HG02678 (cell line): ENCODE data around the gene NUDT21.
"Not testable (repeated sequence)": the region's sequence is repeated elsewhere in the genome, so short reads cannot be mapped to it uniquely, and the experiment has no call there.

Source experiments
- ATAC-seq: cut with Tn5 transposase; IDR thresholded peaks from one replicate; pipeline ENCODE4 v1.9.1; 2021; ENCODE audit warnings: mild to moderate bottlenecking, moderate library complexity; ENCODE audit not compliant: unreplicated experiment

The NUDT21 gene

DNA sequence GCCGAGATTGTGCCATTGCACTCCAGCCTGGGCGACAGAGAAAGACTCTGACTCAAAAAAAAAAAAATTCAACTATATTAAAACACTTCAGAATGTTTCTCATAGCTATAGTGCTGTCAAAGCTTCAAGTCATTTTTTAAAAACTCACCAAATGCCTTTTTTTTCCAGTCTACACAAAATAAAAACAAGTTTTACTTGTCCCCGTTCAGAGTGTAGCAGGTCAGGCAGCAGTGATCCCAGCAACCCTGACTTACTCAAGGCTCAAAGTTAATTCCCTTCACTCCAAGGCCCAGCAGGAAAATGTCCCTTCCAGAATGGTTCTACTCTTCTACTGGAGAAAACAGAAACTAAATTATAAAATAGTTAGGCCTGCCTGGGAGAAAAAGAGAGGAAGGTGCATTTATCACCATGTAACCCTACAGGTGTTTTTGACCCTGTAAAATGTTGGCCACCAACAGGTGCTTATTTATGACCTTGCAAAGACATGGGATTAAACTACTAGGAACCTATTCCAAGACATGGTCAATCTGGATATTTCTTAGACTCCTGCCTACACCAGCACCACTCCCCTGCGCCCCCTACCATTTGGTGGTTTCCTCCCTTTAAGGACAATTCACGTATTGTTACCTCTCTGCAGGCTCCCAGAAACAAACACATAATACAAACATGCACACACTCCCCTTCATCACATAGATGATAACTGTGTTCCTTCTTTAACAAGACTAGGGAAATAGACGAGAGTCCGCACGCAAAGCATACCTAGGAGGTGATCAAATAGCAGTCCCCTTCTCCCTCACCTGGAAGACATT lies 31.2 kb downstream of the NUDT21 start:
- ATAC-seq = no peak

- ATAC-seq = no peak
Measured at GRCh38 chr16:56417138-56417537, 34.0 kb downstream of the NUDT21 start.

DNA sequence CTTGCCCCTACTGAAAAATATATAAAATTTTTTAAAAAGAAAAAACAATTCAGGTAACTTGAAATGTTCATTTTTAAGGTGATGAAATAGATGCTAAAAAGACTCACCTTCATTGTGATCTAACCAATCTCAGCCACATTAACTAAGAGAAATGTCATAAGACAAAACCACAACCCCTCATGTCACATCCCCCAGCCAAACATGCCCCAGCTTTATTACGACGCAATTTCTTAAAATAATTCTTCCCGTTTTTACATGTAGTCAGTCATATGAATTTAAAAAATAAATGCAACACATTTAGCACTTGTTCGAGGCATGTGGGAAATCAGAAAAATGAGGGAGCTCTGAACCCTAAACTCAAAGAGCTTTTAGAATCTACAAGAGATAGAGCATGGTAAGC lies 35.3 kb downstream of the NUDT21 start:
- no peak for ATAC-seq

DNA sequence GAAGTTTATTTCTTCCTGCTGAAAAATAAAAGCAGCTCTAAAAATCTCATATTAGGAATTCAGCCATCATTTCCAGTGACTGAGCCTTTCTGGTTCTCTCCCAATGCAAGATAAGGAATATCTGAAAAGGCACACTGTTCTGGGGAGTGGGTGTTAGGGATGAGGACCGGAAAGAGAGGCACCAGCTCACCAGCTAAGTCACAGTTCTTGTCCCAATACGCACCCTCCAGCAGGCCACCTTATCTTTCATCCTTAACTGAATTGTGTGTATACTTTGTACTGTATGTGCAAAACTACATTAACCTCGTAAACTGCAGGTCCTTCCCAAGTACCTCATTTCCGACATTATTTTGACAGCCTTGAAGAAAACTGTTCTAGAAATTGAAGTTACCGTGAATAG lies 36.8 kb downstream of the NUDT21 start:
- ATAC-seq = no peak

- ATAC-seq = no peak
Measured at GRCh38 chr16:56413381-56413780, 37.8 kb downstream of the NUDT21 start.

DNA sequence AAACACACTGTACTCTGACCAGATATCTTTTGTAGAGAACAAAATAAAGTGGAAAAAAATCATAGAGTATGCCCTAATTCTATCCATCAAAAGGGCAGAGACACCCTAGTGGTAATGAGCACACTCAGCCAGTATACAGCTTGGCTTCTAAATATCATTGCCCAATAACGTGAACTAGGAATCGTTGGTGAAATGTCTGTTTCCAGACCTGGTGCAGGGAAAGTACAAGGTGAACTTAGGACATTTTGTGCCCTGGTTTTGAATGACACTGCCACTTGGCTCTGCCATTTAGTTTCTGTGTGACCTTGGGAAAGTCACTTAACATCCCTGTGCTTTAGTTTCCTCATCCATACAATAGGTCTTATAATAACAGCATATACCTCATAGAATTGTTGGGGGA lies 39.5 kb downstream of the NUDT21 start:
- ATAC-seq = no peak

GRCh38 chr16:56411123-56411522 lies 40.0 kb downstream of the NUDT21 start:
- no peak for ATAC-seq

DNA sequence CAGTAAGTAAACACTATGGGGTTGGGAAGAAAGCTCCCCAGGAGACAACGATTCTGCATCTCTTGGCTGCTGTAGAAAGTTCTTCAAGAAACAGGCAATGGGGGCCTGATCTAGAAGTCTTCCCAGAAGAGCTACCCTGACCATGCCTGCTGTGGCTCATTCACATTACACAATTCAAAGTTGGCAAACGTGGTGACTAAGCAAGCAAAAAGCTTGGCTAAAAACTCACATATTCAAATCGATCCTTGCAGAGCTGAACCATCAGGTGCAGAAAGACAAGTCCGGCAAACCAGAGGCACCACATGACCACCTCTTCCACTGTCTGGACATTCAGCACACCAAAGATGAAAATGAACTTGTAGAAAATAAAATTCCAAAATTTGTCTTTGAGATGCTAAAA lies 41.9 kb downstream of the NUDT21 start:
- ATAC-seq = no peak

DNA sequence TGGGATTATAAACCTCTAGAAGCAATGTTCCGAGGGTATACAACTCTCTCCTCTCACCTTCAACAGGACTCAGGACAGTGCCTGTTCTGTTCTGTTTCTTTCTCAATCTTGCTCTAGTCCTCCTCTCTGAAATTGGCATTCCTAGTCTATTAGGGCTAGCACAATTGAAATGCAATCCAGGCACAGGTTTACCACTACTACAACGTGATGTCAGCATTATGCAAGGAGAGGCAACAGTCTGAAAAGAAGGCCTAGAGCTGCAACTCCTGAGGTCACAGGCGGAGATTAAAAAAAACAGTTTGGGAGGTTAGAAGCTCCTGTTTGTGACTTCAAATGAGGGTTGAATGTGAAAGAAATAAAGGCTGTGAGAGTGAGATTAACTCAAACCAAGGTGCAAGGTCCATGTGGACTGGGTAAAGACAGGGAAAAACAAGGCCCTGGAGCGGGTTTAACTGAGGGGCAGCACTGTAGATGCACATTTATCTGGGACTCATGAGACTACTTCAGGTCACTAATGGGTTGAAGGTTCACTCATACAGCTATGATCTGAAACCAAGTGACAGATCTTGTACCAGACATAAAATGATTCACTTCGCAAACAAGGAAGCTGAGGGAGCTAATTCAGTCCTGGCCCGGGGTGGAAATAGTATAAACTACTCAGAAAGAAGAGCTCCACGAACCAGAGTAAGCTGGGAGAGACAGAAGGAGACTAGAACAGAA lies 42.6 kb downstream of the NUDT21 start:
- no peak for ATAC-seq

DNA sequence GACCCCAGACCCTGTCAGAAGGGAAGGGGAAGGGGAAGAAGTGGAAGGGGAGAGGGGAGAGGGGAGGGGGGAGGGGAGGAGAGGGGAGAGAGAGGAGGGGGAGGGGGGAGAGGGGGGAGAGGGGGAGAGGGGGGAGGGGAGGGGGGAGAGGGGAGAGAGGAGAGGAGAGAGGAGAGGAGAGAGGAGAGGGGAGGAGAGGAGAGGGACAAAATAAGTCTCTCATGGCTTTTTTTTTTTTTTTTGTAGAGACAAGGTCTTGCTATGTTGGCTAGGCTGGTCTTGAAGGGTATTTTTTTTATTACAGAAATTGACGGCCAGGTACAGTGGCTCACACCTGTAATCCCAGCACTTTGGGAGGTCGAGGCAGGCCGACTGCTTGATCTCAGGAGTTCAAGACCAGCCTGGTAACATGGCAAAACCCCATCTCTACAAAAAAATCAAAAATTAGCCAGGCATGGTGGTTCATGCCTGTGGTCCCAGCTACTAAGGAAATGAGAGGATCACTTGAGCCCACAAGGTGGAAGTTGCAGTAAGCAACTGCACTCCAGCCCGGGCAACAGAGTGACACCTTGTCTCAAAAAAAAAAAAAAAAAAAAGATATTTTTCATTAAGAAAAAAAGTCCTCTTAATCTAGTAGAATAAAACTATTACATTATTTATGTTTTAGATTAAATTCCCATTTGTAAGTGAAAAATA lies 45.0 kb downstream of the NUDT21 start:
- no peak for ATAC-seq

DNA sequence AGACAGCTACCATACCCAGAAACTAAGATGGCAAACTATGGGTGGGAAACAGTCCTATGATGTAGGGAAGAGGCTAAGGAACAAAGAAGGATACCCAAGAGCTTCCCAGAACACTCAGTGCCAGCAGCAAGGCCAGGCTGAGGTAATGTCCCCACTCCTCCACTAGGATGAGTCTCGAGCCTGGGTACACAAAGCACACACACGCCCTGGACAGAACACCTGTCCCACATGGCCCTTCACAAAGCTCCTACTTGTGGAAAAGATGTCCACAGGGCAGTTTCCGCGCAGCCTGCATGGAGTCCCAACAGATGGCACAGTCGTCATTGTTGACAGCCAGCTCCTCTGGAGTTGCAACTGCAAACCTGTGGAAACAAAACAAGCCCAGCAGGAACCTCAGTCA lies 49.6 kb downstream of the NUDT21 start:
- ATAC-seq = no peak

DNA sequence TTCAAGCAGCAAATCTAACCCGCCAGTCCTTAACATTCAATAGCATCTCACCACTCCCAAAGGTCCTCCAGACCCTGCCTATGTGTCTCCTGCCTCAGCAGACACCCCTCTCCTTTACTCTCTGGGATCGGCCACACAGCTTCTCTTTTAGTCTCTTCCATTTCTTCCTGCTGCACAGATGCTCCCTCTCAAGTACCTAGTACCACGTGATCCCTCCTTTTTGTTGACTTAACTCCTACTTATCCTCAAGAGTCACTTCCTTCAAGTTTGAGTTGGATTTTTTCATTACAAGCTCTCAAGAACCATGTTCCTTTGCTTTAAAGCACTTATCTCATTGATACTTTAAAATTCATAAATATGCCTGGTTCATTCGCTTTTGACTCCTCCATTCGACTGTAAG lies 50.7 kb downstream of the NUDT21 start:
- no peak for ATAC-seq

GRCh38 chr16:56399486-56399885 lies 51.6 kb downstream of the NUDT21 start:
- ATAC-seq = no peak

DNA sequence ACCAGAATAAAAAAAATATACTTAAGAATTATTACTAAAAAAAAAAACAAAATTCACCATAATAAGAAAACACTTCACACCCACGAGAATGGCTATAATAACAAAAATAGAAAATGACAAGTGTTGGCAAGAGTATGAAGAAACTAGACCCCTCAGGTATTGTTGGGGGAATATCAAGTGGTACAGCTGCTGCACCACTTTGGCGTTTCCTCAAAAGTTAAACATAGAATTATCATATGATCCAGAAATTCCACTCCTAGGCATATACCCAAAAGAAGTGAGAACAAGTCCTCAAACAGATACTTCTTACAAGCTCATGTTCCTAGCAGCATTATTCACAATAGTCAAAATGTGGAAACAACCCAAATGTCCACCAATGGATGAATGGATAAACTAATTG lies 52.1 kb downstream of the NUDT21 start:
- ATAC-seq = no peak

- ATAC-seq = not testable (repeated sequence)
Measured at GRCh38 chr16:56396724-56397123, 54.4 kb downstream of the NUDT21 start.

DNA sequence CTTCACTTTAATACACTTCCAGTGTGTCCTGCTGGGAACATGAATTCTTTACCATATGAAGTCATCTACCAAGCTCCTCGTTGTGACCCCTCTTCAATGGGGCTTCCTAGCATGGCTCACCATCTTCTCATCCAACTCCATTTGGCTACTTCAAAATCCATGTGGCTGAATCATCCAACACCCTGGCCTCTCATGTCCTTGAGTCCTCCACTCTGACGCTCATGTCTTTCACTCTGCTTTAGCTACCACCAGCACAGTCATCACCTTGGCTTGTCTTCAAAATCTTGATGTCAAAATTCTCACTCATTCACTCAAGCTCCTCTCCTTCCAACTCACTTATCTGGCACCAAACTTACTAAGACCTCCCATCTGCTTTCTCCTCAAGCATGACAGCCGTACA lies 61.6 kb downstream of the NUDT21 start:
- no peak for ATAC-seq

DNA sequence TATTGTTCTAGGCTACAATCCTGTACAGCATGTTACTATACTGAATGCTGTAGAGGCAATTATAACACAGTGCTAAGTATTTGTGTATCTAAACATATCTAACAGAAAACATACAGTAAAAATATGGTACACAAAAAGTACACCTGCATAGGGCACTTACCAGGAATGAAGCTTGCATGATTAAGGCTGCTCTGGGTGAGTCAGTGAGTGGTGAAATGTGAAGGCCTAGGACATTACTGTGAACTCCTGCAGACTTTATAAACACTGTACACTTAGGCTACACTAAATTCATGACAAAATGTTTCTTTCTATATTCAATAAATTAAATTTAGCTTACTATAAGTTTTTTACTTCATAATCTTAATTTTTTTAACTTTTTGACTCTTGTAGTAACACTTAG lies 62.9 kb downstream of the NUDT21 start:
- ATAC-seq = no peak

GRCh38 chr16:56387396-56387795 lies 63.7 kb downstream of the NUDT21 start:
- no peak for ATAC-seq

DNA sequence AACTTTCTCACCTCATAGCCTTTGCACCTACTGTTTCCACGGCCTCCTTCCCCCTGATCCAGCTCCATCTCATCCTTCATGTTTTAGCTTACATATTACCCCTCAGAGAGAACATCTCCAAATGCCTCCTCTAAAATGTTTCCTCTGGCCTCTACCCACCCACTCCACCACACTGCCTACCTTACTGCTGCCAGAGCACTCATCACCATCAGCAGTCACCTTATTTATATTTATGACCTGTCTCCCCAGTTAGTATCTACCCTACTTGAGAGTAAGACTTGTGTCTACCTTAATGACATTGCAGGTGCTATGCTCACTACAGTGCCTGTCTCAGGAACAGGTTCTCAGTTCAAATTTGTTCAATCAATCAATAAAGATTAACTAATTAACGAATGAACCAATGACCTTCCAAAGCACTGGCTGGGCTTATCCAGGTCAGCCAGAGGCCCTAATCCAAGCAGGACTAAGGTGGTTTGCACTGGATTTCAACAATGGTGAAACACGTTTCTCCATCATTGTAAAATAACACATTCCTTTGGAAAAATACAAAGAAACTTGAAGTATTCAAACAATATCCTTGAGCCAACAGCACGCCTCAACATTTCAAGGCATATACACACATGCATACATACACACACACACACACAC lies 66.9 kb downstream of the NUDT21 start:
- no peak for ATAC-seq

- no peak for ATAC-seq
Measured at GRCh38 chr16:56382901-56383355, 68.2 kb downstream of the NUDT21 start.

GRCh38 chr16:56382459-56382858 lies 68.7 kb downstream of the NUDT21 start:
- no peak for ATAC-seq
